Measurements from ENCODE around the gene ZNF710. TPM values are rescaled to one million over a fixed set of nuclear protein-coding genes. Genes with fewer than 3 reads are reported as not detected.
A peak's percentile ranks its signal among the peaks of the same experiment; 100 is the strongest.

Gene ZNF710
- total RNA-seq, 1 experiment from 2014 or later = 6.3 TPM

DNA sequence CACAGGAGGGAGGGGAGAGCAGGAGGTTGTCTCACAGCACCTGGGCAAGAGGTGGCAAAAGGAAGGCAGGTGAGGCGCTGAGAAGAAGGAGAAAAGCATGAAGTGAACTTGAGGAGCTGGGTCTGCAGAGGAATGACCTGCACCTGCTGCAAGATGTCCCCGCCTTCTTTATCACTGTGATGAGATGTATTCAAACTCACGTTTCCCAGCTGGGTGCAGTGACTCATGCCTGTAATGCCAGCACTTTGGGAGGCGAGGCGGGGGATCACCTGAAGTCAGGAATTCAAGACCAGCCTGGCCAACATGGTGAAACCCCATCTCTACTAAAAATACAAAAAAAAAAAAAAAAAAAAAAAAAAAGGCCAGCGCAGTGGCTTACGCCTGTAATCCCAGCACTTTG lies 22.2 kb upstream of the ZNF710 start:
- Histone ChIP-seq H3K36me3 (no peaks in the 10 kb centered on the region), H3K9me3 (replicated peaks) (no peaks in the 10 kb centered on the region), H3K27ac (no peak overlapping the region), H3K4me1 (no peaks in the 10 kb centered on the region), H3K27me3 (no peaks in the 10 kb centered on the region; the same call in 1 of the 2 replicates), H3K4me3 (no peak overlapping the region)
- no peak for DNase-seq

DNA sequence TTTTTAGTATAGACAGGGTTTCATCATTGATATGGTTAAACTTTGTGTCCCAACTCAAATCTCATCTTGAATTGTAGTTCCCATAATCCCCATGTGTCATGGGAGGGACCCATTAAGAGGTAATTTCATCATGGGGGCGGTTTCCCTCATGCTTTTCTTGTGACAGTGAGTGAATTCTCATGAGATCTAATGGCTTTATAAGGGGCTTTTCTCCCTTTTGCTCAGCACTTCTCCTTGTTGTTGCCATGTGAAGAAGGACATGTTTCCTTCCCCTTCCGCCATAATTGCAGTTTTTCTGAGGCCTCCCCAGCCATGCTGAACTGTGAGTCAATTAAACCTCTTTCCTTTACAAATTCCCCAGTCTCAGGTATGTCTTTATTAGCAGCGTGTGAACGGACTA lies 20.2 kb upstream of the ZNF710 start:
- Histone ChIP-seq H3K36me3 (no peaks in the 10 kb centered on the region), H3K27me3 (no peaks in the 10 kb centered on the region; the same call in 1 of the 2 replicates), H3K4me3 (no peak overlapping the region), H3K27ac (no peak overlapping the region), H3K9me3 (replicated peaks) (no peaks in the 10 kb centered on the region), H3K4me1 (no peaks in the 10 kb centered on the region)
- DNase-seq = no peak

DNA sequence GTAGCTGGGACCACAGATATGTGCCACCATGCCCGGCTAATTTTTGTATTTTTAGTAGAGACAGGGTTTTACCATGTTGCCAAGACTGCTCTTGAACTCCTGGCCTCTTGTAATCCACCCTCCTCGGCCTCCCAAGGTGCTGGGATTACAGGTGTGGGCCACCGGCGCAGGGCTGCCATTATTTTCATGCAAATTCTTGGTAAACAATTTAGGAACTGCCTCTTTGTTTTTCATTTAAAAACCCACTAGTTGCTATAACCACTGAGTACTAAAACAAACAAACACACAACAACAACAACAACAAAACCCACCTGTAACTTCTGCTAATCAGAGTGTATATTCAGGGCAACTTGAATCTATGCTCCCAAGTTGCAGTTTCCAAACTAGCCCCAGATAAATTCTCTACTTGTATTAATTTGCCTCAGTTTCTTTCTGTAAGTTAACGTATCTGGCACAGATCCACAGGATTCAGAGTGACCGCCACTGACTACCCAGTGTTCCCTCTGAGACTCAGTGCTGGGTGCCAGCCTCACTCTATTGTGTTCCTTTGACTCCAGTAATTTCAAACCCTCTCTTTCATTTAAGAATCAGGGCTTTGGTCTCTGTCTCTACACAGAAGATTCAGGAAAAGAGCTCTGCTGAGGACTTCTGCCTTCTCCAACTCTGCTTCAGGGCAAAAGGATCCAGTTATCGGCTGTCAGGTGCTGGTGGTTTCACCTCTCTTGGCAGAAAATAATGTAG lies 18.6 kb upstream of the ZNF710 start:
- H3K4me3 ChIP-seq = no peak overlapping the region
- no peaks in the 10 kb centered on the region for H3K4me1 ChIP-seq
- no peak overlapping the region for H3K27ac ChIP-seq
- H3K9me3 ChIP-seq (replicated peaks) = no peaks in the 10 kb centered on the region
- no peak for DNase-seq
- H3K27me3 ChIP-seq = no peaks in the 10 kb centered on the region; the same call in 1 of the 2 replicates
- H3K36me3 ChIP-seq = no peaks in the 10 kb centered on the region

DNA sequence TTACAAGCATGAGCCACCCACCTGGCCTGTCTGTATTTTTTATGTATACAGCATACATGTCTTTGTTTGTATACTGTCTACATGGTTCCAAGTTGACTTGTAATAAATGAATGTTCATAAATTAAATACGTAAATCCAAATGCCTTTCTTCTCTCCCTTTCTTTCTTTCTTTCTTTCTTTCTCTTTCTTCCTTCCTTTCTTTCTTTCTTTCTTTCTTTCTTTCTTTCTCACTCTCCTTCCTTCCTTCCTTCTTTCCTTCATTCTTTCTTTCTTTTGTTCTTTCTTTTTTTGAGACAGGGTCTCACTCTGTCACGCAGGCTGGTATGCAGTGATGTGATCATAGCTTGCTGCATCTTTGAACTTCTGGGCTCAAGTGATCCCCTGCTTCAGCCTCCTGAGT lies 17.1 kb upstream of the ZNF710 start:
- no peaks in the 10 kb centered on the region; the same call in 1 of the 2 replicates for H3K27me3 ChIP-seq
- no peak overlapping the region for H3K4me3 ChIP-seq
- DNase-seq = no peak
- no peak overlapping the region for H3K27ac ChIP-seq
- H3K36me3 ChIP-seq = no peaks in the 10 kb centered on the region
- no peaks in the 10 kb centered on the region for H3K4me1 ChIP-seq
- H3K9me3 ChIP-seq (replicated peaks) = no peaks in the 10 kb centered on the region

DNA sequence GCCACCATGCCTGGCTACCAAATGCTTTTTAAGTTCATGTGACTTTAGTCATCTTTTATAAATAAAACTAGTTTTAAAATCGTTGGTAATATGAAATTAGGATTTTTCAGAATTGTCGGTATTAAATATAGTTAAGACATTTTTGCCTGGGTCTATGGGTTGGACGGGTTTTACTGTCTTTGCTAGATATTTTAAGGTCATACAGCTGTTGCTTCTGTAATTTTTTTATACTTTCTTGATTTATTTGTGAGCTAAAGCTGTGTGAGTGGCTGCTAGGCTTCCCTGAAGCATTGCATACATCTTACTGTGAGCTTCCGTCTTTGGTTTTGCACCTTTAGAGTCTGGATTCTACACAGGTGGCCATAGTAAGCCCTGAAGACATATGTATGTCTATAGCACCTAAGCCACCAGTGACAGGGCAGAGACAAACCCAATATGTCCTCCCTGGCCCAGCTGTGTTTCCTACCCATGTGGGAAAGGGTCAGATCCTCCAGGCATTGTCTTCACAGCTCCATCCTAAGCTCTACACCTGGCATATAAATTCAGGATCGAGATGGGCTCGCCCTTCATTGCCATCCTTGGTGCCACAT lies 16.6 kb upstream of the ZNF710 start:
- H3K4me1 ChIP-seq = no peaks in the 10 kb centered on the region
- H3K4me3 ChIP-seq = no peak overlapping the region
- no peak for DNase-seq
- H3K27ac ChIP-seq = no peak overlapping the region
- no peaks in the 10 kb centered on the region; the same call in 1 of the 2 replicates for H3K27me3 ChIP-seq
- H3K36me3 ChIP-seq = no peaks in the 10 kb centered on the region
- no peaks in the 10 kb centered on the region for H3K9me3 ChIP-seq (replicated peaks)

DNA sequence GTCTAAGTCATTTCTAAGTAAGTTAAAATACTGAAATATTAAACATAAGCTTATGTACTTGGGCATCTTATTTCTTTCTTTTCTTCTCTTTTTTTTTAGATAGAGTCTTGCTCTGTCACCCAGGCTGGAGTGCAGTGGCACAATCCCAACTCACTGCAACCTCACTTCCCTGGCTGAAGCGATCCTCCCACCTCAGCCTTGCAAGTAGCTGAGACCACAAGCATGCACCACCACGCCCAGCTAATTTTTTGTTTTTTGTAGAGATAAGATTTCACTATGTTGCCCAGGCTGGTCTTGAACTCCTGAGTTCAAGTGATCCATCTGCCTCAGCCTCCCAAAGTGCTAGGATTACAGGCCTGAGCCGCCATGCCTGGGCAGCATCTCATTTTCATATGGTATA lies 16.0 kb upstream of the ZNF710 start:
- no peaks in the 10 kb centered on the region; the same call in 1 of the 2 replicates for H3K27me3 ChIP-seq
- no peak for DNase-seq
- no peaks in the 10 kb centered on the region for H3K4me1 ChIP-seq
- no peak overlapping the region for H3K27ac ChIP-seq
- no peaks in the 10 kb centered on the region for H3K36me3 ChIP-seq
- no peak overlapping the region for H3K4me3 ChIP-seq
- H3K9me3 ChIP-seq (replicated peaks) = no peaks in the 10 kb centered on the region

DNA sequence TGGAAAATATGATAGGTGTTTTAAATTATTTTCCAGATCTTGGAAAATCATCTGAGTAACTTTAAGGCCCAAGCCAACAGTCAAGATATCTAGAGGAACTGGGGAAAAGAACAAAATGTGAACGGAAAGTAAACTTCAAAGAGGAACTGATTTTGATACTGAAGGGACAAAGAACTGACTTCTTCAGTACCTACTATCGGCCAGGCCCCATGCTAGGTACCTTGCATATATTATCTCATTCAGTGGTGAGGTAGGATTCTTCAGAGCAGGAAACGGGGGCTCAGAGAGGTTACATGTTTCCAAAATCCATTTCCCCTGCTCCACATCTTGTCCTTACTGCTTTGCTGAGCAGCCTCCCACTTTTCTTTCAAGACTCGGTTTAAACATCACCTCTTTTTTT lies 9.8 kb upstream of the ZNF710 start:
- Histone ChIP-seq H3K4me1 (no peaks in the 10 kb centered on the region), H3K36me3 (no peaks in the 10 kb centered on the region), H3K27ac (no peak overlapping the region), H3K9me3 (replicated peaks) (no peaks in the 10 kb centered on the region), H3K27me3 (0 out of 2 replicates have a peak, but pooled peaks cover 3% of the 10 kb centered on the region), H3K4me3 (no peak overlapping the region)
- no peak for DNase-seq

DNA sequence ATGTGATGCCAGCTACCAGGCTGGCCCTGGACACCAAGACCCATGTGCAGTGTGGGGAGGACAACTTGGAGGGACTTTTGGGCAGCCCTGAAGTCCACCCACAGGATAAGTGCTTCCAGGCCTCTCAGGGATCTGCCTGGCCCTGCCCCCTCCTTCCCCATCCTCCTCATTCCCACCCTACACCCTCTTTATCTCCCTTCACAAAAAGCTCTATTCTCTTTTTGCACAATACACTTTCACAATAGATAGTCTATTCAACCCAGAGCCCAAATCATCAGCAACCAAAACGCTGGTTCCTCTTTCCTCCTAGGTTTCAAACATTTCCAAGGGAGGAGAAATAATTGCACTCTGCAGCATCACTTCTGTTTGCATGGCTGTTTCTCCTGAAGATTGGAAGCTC lies 7.8 kb upstream of the ZNF710 start:
- DNase-seq = no peak
- Histone ChIP-seq H3K27ac (no peak overlapping the region), H3K36me3 (no peaks in the 10 kb centered on the region), H3K4me1 (no peaks in the 10 kb centered on the region), H3K27me3 (peaks cover 6% of the 10 kb centered on the region; the same call in 1 of the 2 replicates), H3K4me3 (no peak overlapping the region), H3K9me3 (replicated peaks) (no peaks in the 10 kb centered on the region)

DNA sequence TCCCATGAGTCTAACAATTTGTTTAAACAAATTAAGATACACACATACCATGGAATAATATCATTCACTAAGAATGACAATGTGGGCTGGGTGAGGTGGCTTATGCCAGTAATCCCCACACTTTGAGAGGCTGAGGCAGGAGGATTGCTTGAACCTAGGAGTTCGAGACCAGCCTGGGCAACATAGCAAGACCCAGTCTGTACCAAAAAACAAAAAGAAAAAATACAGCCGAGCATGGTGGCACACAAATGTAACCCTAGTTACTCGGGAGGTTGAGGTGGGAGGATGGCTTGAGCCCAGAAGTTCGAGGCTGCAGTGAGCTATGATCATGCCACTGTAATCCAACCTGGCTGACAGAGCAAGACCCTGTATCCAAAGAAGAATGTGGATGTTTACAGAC lies 4.0 kb upstream of the ZNF710 start:
- no peak for DNase-seq
- Histone ChIP-seq H3K27ac (no peak overlapping the region), H3K4me1 (peaks cover 2% of the 10 kb centered on the region; the same call in 1 of the 2 replicates), H3K4me3 (no peak overlapping the region), H3K9me3 (replicated peaks) (no peaks in the 10 kb centered on the region), H3K36me3 (no peaks in the 10 kb centered on the region), H3K27me3 (peaks cover 6% of the 10 kb centered on the region; the same call in 1 of the 2 replicates)

DNA sequence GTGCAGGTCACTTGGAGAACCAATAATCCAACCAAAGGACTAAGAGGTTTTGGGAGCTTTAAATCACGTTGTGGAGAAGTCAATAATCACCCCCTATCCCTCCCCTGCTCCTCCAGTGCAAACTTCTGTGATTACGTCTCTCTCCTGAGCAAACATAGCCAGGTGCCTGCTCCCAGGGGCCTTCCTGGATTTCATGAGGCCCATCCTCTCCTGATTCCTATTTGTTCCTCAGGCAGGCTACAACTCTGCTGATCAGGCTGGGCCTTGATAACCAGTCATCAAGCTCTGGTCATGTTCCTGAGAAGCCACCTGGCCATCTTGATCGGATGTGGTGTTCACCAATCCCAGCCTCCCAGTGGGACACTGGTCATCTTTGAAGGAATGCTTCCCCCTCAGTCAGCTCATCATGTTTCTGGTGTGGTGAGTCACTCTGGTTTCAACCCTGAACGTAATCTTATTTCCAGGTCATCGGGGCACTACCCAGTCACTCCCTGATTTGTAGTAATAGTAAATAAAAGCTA lies 2.9 kb upstream of the ZNF710 start:
- no peak overlapping the region for H3K27ac ChIP-seq
- peaks cover 6% of the 10 kb centered on the region; the same call in 1 of the 2 replicates for H3K27me3 ChIP-seq
- no peaks in the 10 kb centered on the region for H3K9me3 ChIP-seq (replicated peaks)
- H3K36me3 ChIP-seq = no peaks in the 10 kb centered on the region
- H3K4me1 ChIP-seq = peaks cover 2% of the 10 kb centered on the region; the same call in 1 of the 2 replicates
- no peak overlapping the region for H3K4me3 ChIP-seq
- DNase-seq = peak; percentile 19 to 20

DNA sequence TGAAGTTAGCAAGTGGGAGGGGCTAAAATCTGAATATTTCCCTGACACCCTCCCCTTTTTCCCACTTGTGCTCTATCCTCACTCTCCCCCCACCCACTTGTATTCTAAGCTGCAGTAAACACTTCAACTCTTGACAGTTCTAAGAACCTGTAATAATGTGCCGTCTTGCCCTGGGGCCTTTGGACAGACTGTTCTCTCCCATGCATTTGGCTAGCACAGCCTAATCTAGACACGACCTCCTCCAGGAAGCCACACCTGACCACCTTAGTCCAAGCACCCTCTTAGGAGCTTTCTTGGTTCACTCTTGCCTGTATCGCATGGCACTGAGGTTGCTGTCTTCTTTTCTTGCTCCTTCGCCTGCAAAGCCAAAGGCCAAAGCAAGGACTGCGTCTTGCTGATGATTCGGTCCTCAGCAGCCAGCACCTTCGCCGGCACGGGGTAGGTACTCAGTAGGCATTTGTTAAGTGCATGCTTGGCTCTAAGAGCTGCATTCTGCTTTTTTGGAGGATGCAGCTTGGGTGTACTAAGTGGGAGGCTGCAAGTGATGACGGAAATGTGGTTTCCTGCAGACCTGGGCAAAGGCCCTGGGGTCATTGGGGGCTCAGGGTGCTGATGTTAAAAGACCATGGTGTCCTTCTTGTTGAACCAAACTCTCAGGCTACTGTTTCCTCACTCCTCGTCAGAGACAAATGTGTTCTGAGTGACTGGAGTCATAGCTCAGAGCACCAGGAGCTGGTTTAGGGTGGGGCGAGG lies 2.0 kb upstream of the ZNF710 start:
- H3K9me3 ChIP-seq (replicated peaks) = no peaks in the 10 kb centered on the region
- no peaks in the 10 kb centered on the region for H3K36me3 ChIP-seq
- DNase-seq = no peak
- H3K27ac ChIP-seq = no peak overlapping the region
- H3K4me1 ChIP-seq = peaks cover 2% of the 10 kb centered on the region; the same call in 1 of the 2 replicates
- H3K27me3 ChIP-seq = peaks cover 6% of the 10 kb centered on the region; the same call in 1 of the 2 replicates
- H3K4me3 ChIP-seq = no peak overlapping the region

DNA sequence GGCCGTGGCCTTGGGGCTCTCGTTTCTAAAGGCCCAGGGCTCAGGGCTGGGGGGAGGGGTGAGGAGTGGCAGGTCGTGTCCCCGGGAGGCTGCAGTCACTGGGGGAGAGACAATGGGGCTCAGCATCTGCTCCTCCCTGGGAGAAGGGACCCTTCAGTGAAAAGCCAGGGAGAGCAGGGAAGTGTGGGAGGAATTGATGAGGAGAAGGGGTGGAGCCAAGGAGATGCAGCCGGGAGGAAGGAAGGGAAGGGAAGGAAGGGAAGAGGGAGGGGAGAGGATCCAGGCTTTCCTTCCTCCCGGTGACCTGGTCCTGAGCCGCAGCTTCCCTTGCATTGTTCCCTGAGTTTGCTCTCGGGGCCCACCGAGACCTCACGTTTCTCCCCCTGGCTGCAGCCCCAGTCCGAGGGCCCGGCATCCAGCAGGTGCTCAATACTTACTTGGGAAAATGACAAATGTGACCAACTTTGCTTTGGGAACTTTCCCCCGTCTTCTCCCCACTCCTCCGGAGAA lies 1.4 kb upstream of the ZNF710 start:
- Histone ChIP-seq H3K27me3 (peaks cover 6% of the 10 kb centered on the region; the same call in 1 of the 2 replicates), H3K36me3 (no peaks in the 10 kb centered on the region), H3K27ac (no peak overlapping the region), H3K4me1 (peaks cover 2% of the 10 kb centered on the region; the same call in 1 of the 2 replicates), H3K9me3 (replicated peaks) (no peaks in the 10 kb centered on the region), H3K4me3 (no peak overlapping the region; the same call in 1 of the 2 replicates)
- peak in 1 of 2 experiments; percentile 16 for DNase-seq

DNA sequence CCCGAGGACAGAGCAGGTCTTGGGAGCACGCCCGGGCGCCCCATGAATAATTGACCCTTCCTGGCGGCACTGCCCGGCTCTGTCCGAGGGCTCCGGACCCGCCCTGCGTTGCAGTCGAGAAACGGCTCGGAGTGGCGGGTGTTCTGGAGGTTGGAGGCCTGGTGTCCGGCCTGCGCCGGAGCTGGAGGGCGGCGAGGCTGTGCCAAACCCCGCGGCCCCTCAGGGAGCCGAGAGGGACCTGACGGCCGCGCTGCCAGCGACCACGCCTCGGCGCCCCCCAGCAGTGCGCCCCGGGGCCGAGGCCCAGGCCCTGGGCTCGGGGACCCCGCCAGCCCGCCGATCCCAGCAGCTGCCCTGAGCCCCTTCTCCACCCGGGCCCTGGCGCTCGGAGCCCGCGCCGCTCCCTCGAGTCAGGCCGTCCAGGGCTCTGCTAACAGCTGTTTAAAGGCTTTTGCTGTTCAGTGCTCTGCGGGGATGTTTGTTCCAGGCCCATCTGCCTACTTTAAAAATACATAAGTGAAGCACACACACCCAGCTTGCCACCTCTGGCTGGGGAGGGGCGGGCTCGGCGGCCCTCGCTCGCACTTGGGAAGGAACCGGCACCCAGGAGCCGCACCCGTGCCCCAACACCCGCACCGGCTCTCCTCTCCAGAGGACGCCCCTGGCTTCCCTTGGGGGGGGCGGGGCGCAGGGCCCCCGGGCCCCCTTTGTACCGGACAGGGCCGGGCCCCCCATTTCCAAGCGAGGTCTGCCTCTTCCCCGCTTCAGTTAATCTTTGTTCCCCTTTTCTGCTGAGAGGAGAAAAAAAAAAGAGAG lies 730 bp upstream of the ZNF710 start:
- H3K27me3 ChIP-seq = peaks cover 6% of the 10 kb centered on the region; the same call in 1 of the 2 replicates
- no peak overlapping the region for H3K27ac ChIP-seq
- peaks cover 2% of the 10 kb centered on the region; the same call in 1 of the 2 replicates for H3K4me1 ChIP-seq
- no peaks in the 10 kb centered on the region for H3K9me3 ChIP-seq (replicated peaks)
- DNase-seq = peak; percentile 43 to 62
- peak overlapping the region; percentile 92 for H3K4me3 ChIP-seq
- no peaks in the 10 kb centered on the region for H3K36me3 ChIP-seq

Measured in SJCRH30 (cell line).